Ovary (tissue), 9 donors: ENCODE results near the gene MRPL24. TPM values are rescaled to one million over a fixed set of nuclear protein-coding genes. Genes with fewer than 3 reads are reported as not detected.

Experiments
- DNase-seq, 5 donors: peaks; one replicate each; pipeline ENCODE4 v3.0.0-alpha.2; 2019 to 2020
- H3K27ac ChIP-seq, 2 donors: fragments of 200-600 bp; one replicate each; pipeline versions ENCODE4 v1.5.1 to v1.8.0; 2019 to 2022
- H3K27me3 ChIP-seq: fragments of 200-600 bp; one replicate; pipeline ENCODE4 v1.8.0; 2022
- H3K36me3 ChIP-seq: fragments of 200-600 bp; sonication (generic); one replicate; pipeline ENCODE4 v1.5.1; 2019
- H3K4me1 ChIP-seq: one replicate; pipeline ENCODE4 v1.8.1; 2013; ENCODE audit warnings: mild to moderate bottlenecking, moderate library complexity; ENCODE audit not compliant: insufficient read depth
- H3K4me3 ChIP-seq: fragments of 200-600 bp; sonication (generic); one replicate; pipeline ENCODE4 v1.5.1; 2017
- H3K9me3 ChIP-seq, 2 donors: fragments of 200-600 bp in 1 of 2; sonication (generic) in 1 of 2; one replicate each; pipeline versions ENCODE4 v1.5.1 to v1.8.1; 2013 to 2019; ENCODE audit warnings: mild to moderate bottlenecking in 1 of 2, moderate library complexity in 1 of 2
- EP300 ChIP-seq: sonication (generic); formaldehyde crosslinking; IDR thresholded peaks from one replicate; pipeline ENCODE4 v1.6.1; 2017; ENCODE audit warnings: antibody characterized with exemption
- POLR2A ChIP-seq: fragments of 450-650 bp; IDR thresholded peaks from one replicate; pipeline ENCODE4 v1.6.1; 2017; ENCODE audit warnings: antibody characterized with exemption, mild to moderate bottlenecking, moderate library complexity
- WGBS, 3 donors: extraction: QIAGEN DNeasy Blood & Tissue Kit in 1 of 3; methylation state at CpG; one replicate each; pipeline versions ENCODE4 v1.1.5 to v1.1.7; 2013 to 2017; 5-methylcytosine and 5-hydroxymethylcytosine counted together
- intact Hi-C, 4 donors: fragments of 100-400 bp; cut with DNase I; formaldehyde crosslinking; loops; one replicate each; pipeline versions ENCODE4 v1.11.0 to v1.15.1; 2022 to 2023
- polyA plus RNA-seq, 2 donors: library from polyadenylated mRNA; stranded (reverse); fragments of 200-250 nt in 1 of 2; fragments of 350-450 nt in 1 of 2; fragmentation: Illumina TruSeq in 1 of 2; extraction: RNeasy Lipid Tissue Mini Kit (QIAGEN cat#74804) in 1 of 2; gene quantifications; one replicate each; pipeline ENCODE4 v1.2.3, GENCODE V29; 2013 to 2014
- total RNA-seq, 7 donors: library from RNA; depleted of rRNA in 2 of 7; stranded (reverse); fragments of >200 nt in 2 of 7; fragmentation: NEBNext Ultra II Directional in 3 of 7; extraction: Animal tissue kit (Norgen Biotek cat#: 25700) in 3 of 7; gene quantifications; one replicate each; pipeline versions ENCODE4 v1.1.0 to v1.2.4, GENCODE V29; 2016 to 2023
- TF ChIP-seq, protein P1 (sequence below), 3 donors: fragments of 450-650 bp in 2 of 3; fragments of 200-600 bp in 1 of 3; IDR thresholded peaks; one replicate each; pipeline versions ENCODE4 v1.5.1 to v1.8.0; 2016 to 2022; ENCODE audit warnings: antibody characterized with exemption in 3 of 3, mild to moderate bottlenecking in 1 of 3
- donor health status: DM: no; HTN: no; CAD: no; lungs with moderate emphysema.
- donor health status: DM: no; HTN: no; CAD: no.
- donor health status: Bipolar disorder and iron deficiency.
- donor health status: DM: yes; HTN: yes; CAD: no.
- donor health status: DM: no; HTN: no; CAD: no.
- donor health status: DM: yes; HTN: yes; CAD: no.

Gene MRPL24
- total and polyA plus RNA-seq, 9 donors, result 23.1 to 173 (median 68.3) TPM

DNA sequence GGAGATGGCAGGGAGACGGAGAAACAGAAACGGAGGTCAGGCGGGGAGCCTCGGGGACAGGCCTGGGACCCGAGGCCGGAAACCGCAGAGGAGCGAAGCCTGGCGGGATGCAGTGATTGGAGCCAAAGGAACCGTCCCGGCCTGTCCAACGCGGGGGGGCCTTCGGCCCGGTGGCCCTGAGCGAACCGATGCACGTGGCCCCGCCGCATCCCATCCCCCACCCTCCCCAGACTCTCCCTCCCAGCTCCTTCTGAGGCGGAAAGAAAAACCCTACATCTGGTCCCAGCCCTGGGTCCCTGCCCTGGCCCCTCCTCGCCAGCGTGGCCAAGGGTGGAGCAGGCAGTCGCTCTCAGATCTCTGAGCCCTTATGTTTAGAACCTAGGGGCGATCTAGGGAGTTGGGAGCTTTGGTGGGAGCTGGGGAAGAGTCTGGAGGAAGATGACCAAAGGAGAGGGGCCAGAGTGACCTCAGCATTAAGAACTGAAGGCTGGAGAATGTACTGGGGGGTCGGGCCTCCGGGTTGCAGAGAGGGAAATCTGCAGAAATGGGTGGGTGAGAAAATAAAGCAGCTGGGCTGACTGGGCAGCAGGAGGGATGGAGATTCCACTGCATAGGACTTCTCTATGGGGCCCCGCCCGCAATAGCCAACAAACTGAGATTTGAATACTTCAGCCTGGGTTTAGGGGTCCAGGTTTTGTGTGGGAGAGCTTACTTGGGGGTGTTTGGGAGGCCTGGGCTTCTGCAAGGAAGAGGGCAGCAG is 34.1 kb downstream of the MRPL24 start:
- peaks cover 14% of the 10 kb centered on the region for H3K4me1 ChIP-seq
- TF ChIP-seq EP300 (no peak), POLR2A (no peak)
- TF ChIP-seq, protein P1, sequence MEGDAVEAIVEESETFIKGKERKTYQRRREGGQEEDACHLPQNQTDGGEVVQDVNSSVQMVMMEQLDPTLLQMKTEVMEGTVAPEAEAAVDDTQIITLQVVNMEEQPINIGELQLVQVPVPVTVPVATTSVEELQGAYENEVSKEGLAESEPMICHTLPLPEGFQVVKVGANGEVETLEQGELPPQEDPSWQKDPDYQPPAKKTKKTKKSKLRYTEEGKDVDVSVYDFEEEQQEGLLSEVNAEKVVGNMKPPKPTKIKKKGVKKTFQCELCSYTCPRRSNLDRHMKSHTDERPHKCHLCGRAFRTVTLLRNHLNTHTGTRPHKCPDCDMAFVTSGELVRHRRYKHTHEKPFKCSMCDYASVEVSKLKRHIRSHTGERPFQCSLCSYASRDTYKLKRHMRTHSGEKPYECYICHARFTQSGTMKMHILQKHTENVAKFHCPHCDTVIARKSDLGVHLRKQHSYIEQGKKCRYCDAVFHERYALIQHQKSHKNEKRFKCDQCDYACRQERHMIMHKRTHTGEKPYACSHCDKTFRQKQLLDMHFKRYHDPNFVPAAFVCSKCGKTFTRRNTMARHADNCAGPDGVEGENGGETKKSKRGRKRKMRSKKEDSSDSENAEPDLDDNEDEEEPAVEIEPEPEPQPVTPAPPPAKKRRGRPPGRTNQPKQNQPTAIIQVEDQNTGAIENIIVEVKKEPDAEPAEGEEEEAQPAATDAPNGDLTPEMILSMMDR (IDR thresholded peaks at IDR 0.05), result no peak
- H3K27ac ChIP-seq, result peak overlapping the region; percentile 69 to 81
- no peaks in the 10 kb centered on the region for H3K27me3 ChIP-seq
- no peaks in the 10 kb centered on the region for H3K9me3 ChIP-seq
- intact Hi-C loops, result loop anchor here in 1 of 4 donors (10.0 kb wide), 1 partner anchor 178 kb away; no protein-coding TSS in a partner anchor
- peak overlapping the region; percentile 43 for H3K4me3 ChIP-seq
- no peaks in the 10 kb centered on the region for H3K36me3 ChIP-seq
- peak; percentile 81 to 86 (median 85) for DNase-seq
- WGBS, 3 donors, result 3 to 5% (median 4%) methylated on average over 29 of the region's 29 CpGs

DNA sequence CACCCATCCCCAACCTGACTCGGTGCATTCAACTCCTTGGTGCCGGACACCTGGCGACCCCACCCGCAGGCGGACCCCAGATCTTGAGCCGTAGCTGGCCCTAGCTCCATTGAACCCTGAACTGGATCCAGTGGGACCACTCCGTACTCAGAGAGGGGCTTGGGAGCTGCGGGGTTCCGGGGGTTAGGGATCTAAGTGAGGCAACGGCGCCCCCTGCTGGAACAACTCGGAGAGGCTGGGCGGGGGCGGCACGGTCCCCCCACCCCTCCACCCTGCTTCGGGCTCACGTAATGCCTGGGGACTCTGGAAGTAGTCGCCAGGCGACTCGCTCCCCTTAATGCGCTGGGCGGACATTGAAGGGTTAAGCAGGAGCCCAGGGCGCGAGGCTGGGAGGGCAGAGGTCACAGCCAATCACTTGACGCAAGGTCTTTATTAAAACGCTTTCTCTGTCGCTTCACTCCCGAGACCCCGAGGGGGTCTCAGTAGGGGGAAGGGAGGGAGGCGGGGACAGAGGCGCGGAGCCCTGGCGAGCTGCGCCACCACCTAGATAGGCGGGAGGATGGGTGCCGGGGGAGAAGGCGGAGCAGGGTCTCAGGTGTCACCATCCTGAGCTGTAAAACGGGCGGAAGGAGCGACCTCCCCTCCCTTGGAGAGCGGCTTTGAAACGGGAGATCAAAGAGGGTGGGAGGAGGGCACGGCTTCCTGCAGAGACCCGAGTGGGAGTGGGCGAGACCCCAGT is 34.8 kb downstream of the MRPL24 start:
- TF ChIP-seq EP300 (no peak), POLR2A (peak; percentile 31)
- TF ChIP-seq, protein P1 (IDR thresholded peaks at IDR 0.05), result peak; percentile 74 to 88 (median 76)
- peak; percentile 67 to 83 (median 82) for DNase-seq
- H3K4me1 ChIP-seq, result peaks cover 14% of the 10 kb centered on the region
- intact Hi-C loops, result loop anchor here in 1 of 4 donors (10.0 kb wide), 1 partner anchor 179 kb away; no protein-coding TSS in a partner anchor
- H3K4me3 ChIP-seq, result peak overlapping the region; percentile 43
- H3K27ac ChIP-seq, result peak overlapping the region; percentile 69 to 81
- H3K9me3 ChIP-seq, result no peaks in the 10 kb centered on the region
- no peaks in the 10 kb centered on the region for H3K27me3 ChIP-seq
- 1% methylated on average over 42 to 45 of the region's 45 CpGs for WGBS, 3 donors
- H3K36me3 ChIP-seq, result no peaks in the 10 kb centered on the region

DNA sequence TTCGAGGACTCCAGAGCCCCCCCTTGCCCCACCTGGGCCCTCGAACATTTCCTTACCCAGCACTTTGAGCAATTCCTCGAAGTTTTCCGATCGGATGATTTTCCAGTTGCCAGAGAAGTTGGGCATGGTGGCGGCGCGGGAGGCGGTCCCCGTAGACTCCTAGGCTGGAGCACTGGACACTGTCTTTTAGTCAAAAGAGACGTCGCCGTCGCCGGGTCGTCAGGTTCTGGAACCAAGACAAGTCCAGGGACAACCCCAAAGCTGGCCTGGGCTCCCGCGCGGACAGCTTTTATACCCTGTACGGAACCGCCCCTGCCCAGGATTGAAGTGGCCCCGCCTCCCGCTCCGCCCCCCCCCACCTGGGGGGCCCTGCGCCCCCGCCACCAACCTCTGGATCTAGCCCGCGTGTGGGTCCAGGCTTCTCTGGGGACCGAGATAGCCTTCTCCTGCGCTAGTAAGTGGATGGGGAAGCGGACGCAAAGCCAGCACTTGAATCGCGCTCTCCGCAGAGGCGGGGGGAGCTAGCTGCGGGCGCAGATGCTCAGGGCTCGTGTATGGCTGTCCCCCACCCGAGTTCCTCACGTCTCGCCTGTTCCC is 35.5 kb downstream of the MRPL24 start, which contains the start of gene CRABP2:
CRABP2 (minus strand) TSS at position 263 of the 597 bp plus-strand sequence; CDS start at position 126, 137 bp downstream.
- peak within 1 kb of the TSS; percentile 69 to 81 for H3K27ac ChIP-seq
- WGBS, 3 donors, result 0 to 3% (median 1%) methylated on average over 34 to 42 of the region's 42 CpGs
- DNase-seq, result peak in 4 of 5 donors; percentile 31 to 59 (median 49)
- H3K4me3 ChIP-seq, result peak within 1 kb of the TSS; percentile 43
- H3K9me3 ChIP-seq, result no peaks in the 10 kb centered on the region
- peaks cover 14% of the 10 kb centered on the region for H3K4me1 ChIP-seq
- TF ChIP-seq, protein P1 (IDR thresholded peaks at IDR 0.05), result no peak
- no peak for TF ChIP-seq EP300
- no peak for TF ChIP-seq POLR2A
- H3K36me3 ChIP-seq, result no peaks in the 10 kb centered on the region
- intact Hi-C loops, result loop anchor here in 1 of 4 donors (10.0 kb wide), 1 partner anchor 179 kb away; no protein-coding TSS in a partner anchor
- H3K27me3 ChIP-seq, result no peaks in the 10 kb centered on the region

DNA sequence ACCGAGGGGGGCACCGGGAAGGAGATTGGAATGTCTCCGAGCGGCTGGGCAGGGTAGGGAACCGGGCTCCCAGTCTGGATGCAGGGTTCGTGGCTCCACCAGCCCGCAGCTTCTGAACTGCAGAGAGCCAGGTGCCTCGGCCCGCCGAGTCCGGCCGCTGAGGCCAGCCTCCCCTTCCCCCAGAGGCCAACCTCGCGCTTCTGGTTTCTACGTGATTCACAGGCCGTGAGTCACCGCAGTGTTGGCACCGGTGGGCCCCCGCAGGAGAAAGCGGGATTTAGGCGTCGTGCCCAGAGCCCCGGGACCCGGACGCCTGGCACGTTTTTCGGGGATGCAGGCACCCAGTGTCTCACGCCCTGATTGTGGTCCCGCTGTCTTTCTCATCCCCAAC is 36.0 kb downstream of the MRPL24 start:
- no peak for TF ChIP-seq POLR2A
- TF ChIP-seq EP300, result no peak
- TF ChIP-seq, protein P1 (IDR thresholded peaks at IDR 0.05), result no peak
- DNase-seq, result peak; percentile 68 to 80 (median 72)
- WGBS, 3 donors, result 1 to 2% (median 1%) methylated on average over 29 of the region's 29 CpGs
- peaks cover 14% of the 10 kb centered on the region for H3K4me1 ChIP-seq
- no peaks in the 10 kb centered on the region for H3K9me3 ChIP-seq
- H3K36me3 ChIP-seq, result no peaks in the 10 kb centered on the region
- H3K4me3 ChIP-seq, result peak overlapping the region; percentile 43
- H3K27me3 ChIP-seq, result no peaks in the 10 kb centered on the region
- intact Hi-C loops, result loop anchor here in 1 of 4 donors (10.0 kb wide), 1 partner anchor 180 kb away; no protein-coding TSS in a partner anchor
- no peak overlapping the region for H3K27ac ChIP-seq
